ENCODE measurements around the gene ANO10.
"Not testable (repeated sequence)": the region's sequence is repeated elsewhere in the genome, so short reads cannot be mapped to it uniquely, and the experiment has no call there.

The ANO10 gene

DNA sequence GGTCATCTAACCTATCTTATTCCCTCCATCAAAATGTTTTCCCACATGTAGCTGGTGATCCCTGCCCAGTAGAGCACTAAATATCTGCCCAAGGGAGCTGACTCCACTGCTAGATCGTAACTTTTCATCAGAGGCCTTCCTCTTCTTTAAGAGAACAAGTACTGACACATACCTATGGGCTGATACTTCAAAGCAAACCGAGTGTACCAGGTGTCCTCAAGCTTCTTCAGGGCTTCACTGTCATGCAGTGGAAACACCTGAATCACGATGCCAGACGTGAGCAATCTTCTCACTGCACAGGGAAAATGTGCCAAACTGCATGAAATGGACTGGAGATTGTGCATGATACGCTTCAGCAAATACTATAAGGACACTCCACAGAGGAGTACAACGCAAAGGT is 41.6 kb downstream of the ANO10 start:
- DNase-seq (ENCODE audit: low spot score): no peak

DNA sequence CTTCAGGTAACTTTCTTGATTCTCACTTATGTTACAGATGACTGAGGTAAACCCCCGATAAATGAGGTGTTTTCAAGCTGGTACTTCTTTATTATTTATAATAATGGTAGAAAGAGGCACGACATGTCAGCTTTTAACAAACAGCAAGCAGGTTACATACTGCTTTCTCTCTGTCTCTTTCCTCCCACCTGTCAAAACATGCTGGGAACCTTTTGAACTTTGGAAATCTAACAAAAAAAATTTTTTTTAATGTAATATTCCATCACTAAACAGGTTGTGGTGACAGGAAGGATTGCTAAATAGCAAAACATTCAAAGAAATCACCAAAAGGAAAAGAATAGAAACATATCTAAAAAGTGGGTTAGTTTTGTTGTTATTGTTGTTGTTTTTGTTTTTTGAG is 48.2 kb downstream of the ANO10 start:
- DNase-seq (ENCODE audit: low spot score): no peak

DNA sequence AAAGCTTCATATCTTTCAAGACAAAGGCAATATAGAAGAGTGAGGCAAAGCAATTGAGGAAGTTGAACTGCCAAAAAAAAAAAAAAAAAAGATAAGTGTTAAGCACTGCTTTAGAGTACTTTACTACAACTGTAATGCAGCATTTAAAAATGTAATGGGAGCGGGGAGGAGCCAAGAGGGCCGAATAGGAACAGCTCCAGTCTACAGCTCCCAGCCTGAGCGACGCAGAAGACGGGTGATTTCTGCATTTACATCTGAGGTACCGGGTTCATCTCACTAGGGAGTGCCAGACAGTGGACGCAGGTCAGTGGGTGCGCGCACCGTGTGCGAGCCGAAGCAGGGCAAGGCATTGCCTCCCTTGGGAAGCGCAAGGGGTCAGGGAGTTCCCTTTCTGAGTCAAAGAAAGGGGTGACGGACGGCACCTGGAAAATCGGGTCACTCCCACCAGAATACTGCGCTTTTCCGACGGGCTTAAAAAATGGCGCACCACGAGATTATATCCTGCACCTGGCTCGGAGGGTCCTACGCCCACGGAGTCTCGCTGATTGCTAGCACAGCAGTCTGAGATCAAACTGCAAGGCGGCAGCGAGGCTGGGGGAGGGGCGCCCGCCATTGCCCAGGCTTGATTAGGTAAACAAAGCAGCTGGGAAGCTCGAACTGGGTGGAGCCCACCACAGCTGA is 56.0 kb downstream of the ANO10 start:
- not testable (repeated sequence) for DNase-seq (ENCODE audit: low spot score)

DNA sequence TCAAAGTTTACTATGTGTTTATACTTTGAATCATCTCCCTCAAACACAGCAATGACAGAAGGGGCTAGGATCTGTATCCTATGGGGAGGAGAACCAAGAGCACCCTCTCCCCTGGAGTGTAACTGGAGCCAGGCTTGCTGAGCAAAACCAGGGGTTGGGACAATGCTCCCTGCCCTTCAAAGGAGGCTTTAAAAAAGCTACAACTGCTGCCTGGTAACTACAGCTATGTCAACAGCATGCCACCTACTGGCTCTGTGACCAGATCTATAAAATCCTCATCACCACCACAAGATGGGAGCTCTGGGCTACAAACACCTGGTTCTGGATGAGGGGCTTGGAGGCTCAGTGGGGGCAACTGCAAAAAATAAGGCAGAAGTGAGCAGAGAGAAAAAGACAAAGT is 61.9 kb downstream of the ANO10 start:
- DNase-seq (ENCODE audit: low spot score): peak; percentile 14

DNA sequence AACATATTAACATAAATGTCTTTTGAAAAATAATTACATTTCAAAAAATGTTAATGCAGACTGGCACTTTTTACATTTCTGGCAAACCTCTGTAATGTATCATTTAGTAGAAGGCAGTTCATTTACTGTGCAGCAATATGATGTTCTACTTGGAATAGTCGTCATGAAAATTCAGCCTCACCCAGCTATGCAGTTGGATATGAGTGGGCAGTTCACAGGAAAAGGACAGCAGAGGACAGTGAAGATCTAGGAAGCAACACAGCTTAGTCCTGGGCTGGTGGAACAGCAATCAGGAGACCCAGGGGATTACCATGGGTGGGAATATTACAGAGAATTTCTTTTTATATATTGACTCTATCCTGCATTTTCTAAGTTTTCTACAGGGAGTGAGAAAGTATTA is 63.6 kb downstream of the ANO10 start:
- DNase-seq (ENCODE audit: low spot score): no peak

DNA sequence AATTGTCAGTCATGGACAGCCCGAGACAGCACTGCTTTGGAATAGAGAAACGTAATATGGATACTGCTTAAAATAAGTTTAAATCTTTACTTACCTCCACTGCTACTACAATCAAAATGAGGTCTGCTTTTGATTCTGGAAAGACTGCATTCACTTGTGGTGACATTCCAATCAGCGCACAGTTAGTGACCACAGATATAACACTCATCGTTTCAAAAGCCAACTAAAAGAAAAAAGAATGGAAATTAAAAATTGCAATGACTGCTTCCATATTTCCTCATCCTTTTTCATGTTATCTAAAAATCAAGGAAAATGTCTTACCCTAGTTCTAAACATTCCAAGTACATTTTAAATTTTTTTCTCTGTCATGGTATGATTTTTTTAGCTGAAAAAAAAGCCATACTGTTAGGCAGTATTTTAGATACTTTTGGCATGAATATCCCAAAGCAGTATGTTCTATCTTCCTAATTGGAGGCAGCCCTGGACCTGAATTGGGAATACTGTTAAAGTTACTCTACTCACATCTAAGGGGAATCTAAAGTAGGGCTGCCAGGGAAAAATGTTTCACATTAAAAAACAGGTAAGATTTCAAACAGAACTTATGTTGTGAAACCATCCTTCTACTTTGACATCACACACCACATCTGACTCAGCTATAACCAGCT is 72.1 kb downstream of the ANO10 start:
- no peak for DNase-seq (ENCODE audit: low spot score)

DNA sequence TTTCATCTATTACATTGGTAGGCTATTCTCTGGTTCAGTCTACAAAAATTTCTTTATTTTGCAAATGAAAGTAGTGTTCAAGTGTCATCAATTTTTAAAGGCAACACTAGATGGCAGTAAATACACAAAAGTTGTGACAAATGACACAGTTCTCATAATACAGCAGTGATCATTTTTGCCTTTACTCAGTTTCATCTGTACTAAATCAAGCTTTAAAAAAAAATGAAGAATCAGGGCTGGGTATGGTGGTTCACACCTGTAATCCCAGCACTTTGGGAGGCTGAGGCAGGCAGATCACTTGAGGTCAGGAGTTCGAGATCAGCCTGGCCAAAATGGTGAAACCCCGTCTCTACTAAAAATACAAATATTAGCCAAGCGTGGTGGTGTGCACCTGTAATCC is 77.5 kb downstream of the ANO10 start:
- peak; percentile 33 for DNase-seq (ENCODE audit: low spot score)

DNA sequence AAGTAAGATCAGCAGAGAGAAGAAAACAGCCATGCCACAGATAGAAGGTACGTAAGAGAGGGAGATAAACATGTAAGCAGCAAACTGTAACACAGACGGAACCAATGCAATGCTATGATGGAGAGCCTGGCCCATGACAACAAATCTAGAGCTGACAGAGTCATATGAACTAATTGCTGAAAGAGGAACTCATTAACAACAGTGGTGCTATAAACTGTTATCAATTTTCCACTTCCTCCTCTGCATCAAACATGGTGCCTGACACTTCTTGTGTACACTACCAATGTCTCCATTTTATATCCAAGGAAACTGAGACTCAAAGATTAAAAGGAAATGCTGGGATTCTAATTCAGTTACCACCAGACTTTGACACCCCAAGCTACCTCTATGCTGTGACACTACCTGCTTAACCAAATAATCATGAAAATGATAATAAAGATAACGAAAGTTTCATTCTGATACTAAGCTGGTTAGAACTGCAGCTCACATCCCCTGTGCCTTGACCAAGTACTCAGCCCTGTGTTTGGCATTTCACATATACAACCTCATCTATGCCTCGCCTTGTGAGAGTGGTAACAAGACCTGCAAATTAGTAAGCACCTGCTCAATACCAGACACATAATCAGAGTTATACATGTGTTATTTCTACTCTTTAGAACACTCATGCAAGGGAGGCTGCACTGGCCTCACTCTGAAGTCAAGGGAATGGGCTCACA is 79.3 kb downstream of the ANO10 start:
- DNase-seq (ENCODE audit: low spot score): no peak

DNA sequence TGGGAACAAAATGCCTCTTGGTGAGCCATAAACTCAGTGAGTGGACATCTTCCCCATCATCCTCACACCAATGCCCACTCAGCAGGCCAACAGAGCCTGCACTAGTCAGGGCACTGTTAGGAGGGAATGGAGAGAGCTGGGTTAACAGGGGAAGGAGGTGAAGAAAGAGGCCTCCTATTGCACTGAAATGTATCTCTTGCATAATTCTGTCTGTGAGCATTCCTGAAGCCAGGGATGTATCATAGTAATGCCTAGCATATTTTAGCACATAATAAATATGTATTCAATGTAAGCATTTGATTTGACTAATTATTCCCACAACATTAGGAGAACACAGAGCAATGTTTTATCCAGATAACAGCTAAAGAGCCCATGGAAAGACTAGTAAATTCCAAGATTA is 81.2 kb downstream of the ANO10 start:
- DNase-seq (ENCODE audit: low spot score): no peak

DNA sequence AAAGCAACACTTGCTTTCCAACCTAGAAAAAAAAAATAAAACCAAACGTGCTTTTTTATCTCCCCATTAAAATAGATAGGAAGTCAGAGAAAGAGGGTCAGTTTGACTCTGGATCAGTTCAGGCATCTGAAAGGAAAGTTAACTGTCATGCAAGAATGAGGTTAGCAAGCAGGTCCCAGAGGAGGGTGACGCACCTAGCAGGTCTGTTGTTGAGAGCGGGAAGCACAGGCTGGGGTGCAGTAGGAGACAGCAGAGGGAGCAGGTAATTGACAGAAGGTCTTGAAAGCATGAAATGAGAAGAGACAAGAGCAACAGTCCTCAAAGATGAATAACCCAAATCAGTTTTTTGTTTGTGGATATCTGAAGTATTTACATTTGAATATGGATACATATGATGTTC is 82.5 kb downstream of the ANO10 start:
- DNase-seq (ENCODE audit: low spot score): peak; percentile 17

DNA sequence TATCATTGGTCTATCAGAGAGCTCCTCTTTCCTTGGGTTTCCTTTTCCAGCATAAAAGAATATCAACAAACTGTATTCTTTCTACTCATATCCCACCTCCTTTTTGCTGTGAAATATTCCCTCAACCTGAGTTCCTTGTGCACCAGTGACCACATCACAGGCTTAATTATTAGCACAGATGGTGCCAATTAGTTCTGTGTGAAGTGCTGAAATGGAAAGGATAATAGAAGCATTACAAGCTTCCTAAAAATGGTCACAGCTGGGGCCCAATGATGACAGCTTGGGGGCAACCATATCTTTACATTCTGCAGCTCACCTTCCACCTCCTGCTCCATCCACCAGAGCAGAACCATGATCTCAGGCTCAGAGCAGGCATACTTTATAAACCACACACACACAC is 84.6 kb downstream of the ANO10 start:
- DNase-seq (ENCODE audit: low spot score): no peak

DNA sequence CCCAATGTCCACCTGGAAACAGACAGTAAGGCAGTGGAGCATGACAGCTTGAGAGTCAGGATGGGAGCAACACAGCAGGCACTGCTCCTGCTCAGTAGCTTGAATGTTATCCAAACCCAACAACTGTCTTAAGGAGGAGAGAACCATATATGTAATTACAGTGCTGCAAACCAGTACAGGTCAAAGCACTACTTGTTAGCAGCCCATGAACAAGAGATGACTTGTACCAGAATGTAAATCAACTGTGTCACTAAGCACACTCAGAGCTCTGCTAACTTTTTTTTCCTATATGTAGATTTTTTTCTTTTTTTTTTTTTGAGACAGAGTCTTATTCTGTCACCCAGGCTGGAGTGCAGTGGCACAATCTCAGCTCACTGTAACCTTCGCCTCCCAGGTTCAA is 87.1 kb downstream of the ANO10 start:
- no peak for DNase-seq (ENCODE audit: low spot score)

DNA sequence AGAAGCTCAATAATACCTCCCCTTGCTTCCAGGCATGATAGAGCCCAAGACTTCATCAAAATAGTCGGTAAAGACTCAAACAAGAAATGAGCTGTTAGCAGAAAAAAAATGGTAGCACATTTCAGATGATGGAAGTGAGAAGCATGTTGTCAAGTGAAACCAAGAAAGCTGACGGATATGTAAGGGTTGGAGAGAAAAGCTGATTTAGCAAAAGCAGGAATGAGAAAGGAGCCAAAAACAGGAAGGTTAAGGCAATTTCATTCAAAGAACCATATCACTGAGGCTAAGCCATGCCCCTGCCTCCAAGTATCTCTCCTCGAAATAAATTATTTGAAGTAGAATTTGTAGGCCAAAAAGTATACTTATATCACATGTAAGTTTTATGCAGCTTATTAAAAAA is 88.8 kb downstream of the ANO10 start:
- no peak for DNase-seq (ENCODE audit: low spot score)

DNA sequence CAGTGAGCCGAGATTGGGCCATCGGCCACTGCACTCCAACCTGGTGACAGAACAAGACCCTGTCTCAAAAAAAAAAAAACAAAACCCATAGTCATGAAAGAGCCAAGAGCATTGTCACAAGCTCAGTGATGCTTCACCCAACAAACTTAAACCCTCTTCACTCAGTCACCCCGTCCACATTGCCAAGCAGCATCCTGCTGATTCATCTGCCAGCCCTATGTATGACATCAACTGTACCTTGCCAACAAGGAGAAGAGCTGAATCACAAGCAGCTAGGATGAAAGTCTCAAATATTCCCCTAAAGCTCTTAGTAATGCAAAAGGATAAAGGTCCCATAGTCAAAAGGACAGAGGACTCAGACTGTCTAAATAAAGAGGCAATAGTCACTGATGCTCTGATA is 90.0 kb downstream of the ANO10 start:
- no peak for DNase-seq (ENCODE audit: low spot score)

DNA sequence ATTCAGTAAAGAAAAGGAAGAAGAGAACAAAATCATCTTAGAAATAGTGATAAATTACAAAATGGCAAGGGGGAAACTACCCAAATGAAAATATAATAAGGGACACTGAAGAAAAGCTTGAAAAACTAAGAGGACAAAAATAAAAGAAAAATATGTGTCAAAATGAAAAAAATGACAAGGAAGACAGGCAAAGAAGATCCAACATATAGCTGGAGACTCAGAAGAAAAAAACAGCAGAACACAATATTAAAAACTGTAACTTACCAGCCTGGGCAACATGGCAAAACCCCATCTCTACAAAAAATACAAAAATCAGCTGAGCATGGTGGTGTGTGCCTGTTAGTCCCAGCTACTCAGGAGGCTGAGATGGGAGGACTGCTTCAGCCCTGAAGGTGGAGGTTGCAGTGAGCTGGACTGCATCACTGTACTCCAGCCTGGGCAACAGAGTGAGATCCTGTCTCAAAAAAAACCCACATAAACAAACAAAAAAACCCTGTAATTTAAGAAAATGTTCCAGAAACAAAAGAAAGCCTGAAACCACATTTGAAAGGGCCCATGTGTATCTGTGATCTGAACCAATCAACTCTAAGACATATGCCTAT is 93.2 kb downstream of the ANO10 start:
- no peak for DNase-seq (ENCODE audit: low spot score)

DNA sequence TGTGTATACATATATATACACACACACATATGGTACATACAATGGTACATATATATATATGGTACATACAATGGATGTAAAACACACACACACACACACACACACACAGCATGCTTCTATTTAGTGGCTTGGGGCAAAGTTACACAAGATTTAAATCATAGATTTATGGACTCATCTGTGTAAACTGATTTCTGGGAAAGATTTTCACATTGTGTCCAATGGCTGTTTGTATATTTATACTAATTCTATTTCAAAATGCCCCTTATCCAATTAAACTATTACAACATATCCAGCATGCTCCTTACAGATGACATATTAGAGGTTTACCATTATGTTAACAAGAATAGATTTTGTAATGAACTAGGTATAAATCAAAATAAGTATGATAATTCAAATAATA is 94.9 kb downstream of the ANO10 start:
- DNase-seq (ENCODE audit: low spot score): no peak

DNA sequence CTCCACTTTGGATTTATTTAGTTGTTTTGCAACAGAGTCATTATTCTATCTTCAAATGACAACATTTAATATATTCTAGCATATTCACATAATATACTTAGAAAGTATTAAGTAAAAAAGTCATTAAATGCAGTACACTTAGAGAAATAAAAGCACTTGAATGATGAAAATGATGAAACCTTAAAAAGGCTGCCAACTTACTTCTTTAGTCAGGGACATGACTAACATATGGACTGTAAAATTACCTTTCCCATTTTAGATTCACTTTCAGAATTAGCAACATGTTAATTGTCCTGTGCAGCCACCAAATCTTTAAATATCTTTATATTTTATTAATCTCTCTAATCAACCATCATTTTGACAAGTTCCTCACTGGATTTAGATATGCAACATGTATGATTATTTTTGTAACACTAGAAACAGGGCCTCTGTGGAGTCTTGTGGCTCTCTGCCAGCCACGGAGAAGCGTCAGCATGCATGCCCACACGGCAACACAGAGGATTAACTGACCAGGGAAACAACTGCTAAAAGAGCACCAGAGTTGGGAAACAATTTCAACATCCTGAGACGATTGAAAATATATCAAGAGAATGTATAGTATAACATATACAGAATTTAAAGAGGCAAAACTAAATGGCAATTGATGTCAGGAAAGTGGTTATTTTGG is 95.7 kb downstream of the ANO10 start:
- DNase-seq (ENCODE audit: low spot score): no peak

DNA sequence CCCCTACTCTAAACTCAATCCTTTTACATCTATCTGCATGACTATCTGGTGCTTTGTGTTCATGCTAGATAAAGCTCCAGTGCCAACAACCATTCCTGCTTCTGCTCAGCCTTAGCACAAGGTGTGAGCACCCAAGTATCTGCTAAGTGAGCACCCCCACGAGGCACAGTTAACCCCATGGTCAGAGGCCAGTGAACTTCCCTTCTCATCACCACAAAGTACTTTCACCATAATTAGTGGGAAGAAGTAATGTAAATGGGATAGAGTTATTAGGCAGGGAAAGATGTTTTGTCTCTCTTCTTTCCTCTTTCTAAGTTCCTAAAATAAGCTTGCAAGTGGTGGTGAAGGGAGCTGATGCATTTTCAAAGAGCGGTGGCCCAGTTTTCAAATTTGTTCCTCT is 96.4 kb downstream of the ANO10 start:
- no peak for DNase-seq (ENCODE audit: low spot score)

DNA sequence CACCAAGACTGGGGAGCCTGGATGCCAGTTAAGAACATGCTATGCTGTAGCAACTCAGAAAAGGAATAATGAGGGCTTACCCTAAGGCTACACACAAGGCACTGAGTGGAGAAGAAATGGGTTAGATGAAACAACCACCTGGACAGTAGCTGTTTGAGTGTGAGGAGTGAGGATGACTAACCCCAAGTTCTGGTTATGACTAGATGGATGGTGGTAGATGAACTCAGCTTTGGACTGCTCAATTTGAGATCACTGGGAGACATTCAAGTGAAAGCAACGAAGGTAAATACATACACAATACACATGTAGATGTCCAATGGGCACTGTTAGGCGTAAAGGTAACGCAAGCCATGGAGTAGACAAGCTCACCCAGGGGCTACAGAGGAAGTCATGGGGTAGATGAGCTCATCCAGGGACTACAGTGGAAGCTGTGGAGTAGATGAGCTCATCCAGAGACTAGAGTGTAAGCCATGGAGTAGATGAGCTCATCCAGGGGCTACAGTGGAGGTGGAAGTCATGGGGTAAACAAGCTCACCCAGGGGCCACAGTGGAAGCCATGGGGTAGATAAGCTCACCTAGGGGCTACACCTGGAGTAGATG is 98.3 kb downstream of the ANO10 start:
- no peak for DNase-seq (ENCODE audit: low spot score)

DNA sequence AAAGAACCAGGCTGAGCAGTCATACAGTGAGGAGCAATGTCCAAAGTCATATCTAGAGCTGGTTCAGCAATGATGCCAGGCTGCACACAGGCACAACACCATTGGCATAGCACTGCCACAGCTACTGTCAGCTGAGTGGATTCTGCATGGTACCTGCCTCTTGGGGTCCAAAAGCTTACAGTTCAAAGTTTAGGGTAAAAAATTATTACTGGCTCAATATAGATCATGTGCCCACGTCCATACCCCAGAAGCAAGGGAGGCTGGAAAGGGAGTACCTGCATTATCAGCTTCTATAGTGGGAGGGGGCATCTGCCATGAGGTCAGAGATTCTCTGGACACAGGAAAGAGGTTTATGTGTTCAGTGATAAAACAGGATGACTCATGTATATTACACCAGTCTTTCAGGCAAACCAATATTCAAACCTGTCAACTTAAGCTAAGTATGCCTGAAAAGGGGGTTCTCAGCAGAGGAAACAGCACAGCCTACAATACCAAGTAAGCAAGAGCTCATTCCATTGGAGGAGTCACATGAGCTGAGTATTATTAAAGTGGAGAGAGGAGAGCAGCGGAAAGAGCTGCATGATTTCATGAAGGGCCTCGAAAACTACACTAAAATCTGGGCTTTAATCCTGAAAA is 99.0 kb downstream of the ANO10 start:
- no peak for DNase-seq (ENCODE audit: low spot score)

DNA sequence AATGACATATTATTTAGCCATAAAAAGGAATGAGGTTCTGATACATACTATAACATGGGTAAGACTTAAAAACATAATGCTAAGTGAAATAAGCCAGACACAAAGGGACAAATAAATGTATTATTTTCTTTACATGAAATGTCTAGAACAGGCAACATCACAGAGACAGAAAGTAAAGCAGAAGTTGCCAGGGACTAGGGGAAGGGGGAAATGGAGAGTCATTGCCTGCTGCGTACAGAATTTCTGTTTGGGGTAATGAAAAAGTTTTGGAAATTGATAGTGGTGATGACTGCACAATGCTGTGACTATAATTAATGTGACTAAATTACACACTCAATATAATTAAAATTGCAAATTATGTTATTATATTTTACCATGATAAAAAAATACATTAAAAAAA is 99.9 kb downstream of the ANO10 start:
- no peak for DNase-seq (ENCODE audit: low spot score)

DNA sequence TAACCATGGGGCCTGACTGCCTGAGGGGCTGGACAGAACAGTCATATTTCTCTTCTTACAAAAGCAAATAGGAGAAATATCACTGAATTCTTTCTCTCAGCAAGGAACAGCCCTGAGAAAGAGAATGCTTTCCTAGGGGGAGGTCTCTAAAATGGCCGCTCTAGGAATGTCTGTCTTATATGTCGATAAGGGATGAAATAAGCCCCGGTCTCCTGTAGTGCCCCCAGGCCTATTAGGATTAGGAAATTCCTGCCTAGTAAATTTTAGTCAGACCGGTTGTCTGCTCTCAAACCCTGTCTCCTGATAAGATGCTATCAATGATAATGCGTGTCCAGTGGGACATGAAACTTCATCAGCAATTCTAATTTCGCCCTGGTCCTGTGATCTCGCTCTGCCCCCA is 103.3 kb downstream of the ANO10 start:
- not testable (repeated sequence) for DNase-seq (ENCODE audit: low spot score)

Measured in iPS-NIHi11 (cell line).